OCI-LY3 (cell line): ENCODE results near the gene HUS1.

Experiments used
- H2AFZ ChIP-seq: fragments of 200-600, 300-600 bp; shearing (Covaris generic); 2 replicates; pipeline ENCODE4 v1.6.0; 2014; ENCODE audit warnings: antibody characterized with exemption, low read depth, low read length
- H3K27ac ChIP-seq: fragments of 200-600, 300-600 bp; sonication (generic); 2 replicates; pipeline ENCODE4 v1.5.1; 2014; ENCODE audit warnings: mild to moderate bottlenecking, low read length, moderate library complexity, mixed read lengths
- H3K27me3 ChIP-seq: fragments of 200-600, 300-600 bp; sonication (generic); 2 replicates; pipeline ENCODE4 v1.6.1; 2014; ENCODE audit warnings: low read depth, low read length, mixed read lengths
- H3K36me3 ChIP-seq: fragments of 200-600, 300-600 bp; sonication (generic); replicated peaks from 2 replicates; pipeline ENCODE3; 2014; ENCODE audit warnings: low read depth, low read length, mixed read lengths
- H3K4me1 ChIP-seq: fragments of 300-600, 200-600 bp; sonication (generic); 2 replicates; pipeline ENCODE4 v1.6.1; 2014; ENCODE audit warnings: low read length, mixed read lengths
- H3K4me2 ChIP-seq: fragments of 200-600, 300-600 bp; sonication (generic); 2 replicates; pipeline ENCODE4 v1.6.1; 2014; ENCODE audit warnings: low read length, mixed read lengths
- H3K4me3 ChIP-seq: fragments of 300-600, 200-600 bp; sonication (generic); 2 replicates; pipeline ENCODE4 v1.5.1; 2014; ENCODE audit warnings: antibody characterized with exemption, mild to moderate bottlenecking, low read length, moderate library complexity
- H3K79me2 ChIP-seq: fragments of 300-600, 200-600 bp; shearing (Covaris generic); 2 replicates; pipeline ENCODE4 v1.6.1; 2014; ENCODE audit warnings: mild to moderate bottlenecking, low read length, mixed read lengths
- H3K9ac ChIP-seq: fragments of 300-600, 200-600 bp; shearing (Covaris generic); 2 replicates; pipeline ENCODE4 v1.6.0; 2014; ENCODE audit warnings: mild to moderate bottlenecking, low read length, moderate library complexity
- H3K9me3 ChIP-seq: fragments of 200-600, 300-600 bp; shearing (Covaris generic); 2 replicates; pipeline ENCODE4 v1.6.1; 2014; ENCODE audit warnings: low read length, mixed read lengths; ENCODE audit not compliant: insufficient read depth
- H4K20me1 ChIP-seq: fragments of 200-600, 300-600 bp; sonication (generic); 2 replicates; pipeline ENCODE4 v1.6.1; 2016; ENCODE audit warnings: low read length, mixed read lengths; ENCODE audit not compliant: insufficient read depth
- CTCF ChIP-seq: fragments of 200-600, 300-600 bp; sonication (generic); IDR thresholded peaks from 2 replicates; pipeline ENCODE4 v1.5.1; 2014; ENCODE audit warnings: antibody characterized with exemption, low read length, low read depth
- EZH2phosphoT487 ChIP-seq: fragments of 200-600 bp; shearing (Covaris generic); IDR thresholded peaks from 2 replicates; pipeline ENCODE4 v1.6.1; 2018; ENCODE audit warnings: antibody characterized with exemption, mixed run types, low read depth

The HUS1 gene

GRCh38 chr7:47935336-47935735 lies 44.1 kb downstream of the HUS1 start:
- Histone ChIP-seq H3K9me3 (no peaks in the 10 kb centered on the region), H2AFZ (no peak overlapping the region), H3K27ac (no peak overlapping the region), H3K4me3 (no peak overlapping the region), H3K27me3 (peaks cover 77% of the 10 kb centered on the region), H3K9ac (no peak overlapping the region), H4K20me1 (peaks cover 6% of the 10 kb centered on the region; the same call in 1 of the 2 replicates), H3K4me1 (peaks cover 36% of the 10 kb centered on the region), H3K79me2 (no peaks in the 10 kb centered on the region), H3K36me3 (no peaks in the 10 kb centered on the region), H3K4me2 (no peak overlapping the region)
- TF ChIP-seq CTCF (no peak), EZH2phosphoT487 (no peak)

- Histone ChIP-seq H3K27ac (no peak overlapping the region), H3K27me3 (peaks cover 77% of the 10 kb centered on the region), H4K20me1 (peaks cover 6% of the 10 kb centered on the region; the same call in 1 of the 2 replicates), H3K4me1 (peaks cover 36% of the 10 kb centered on the region), H3K36me3 (no peaks in the 10 kb centered on the region), H3K9ac (no peak overlapping the region), H3K4me3 (no peak overlapping the region), H3K4me2 (no peak overlapping the region), H3K79me2 (no peaks in the 10 kb centered on the region), H3K9me3 (no peaks in the 10 kb centered on the region), H2AFZ (no peak overlapping the region)
- no peak for TF ChIP-seq EZH2phosphoT487
- TF ChIP-seq CTCF: no peak
Observed at GRCh38 chr7:47934831-47935230, 44.6 kb downstream of the HUS1 start.

GRCh38 chr7:47933215-47933614 lies 46.2 kb downstream of the HUS1 start:
- H3K9me3 ChIP-seq: no peaks in the 10 kb centered on the region
- H2AFZ ChIP-seq: no peak overlapping the region
- no peaks in the 10 kb centered on the region for H3K36me3 ChIP-seq
- peaks cover 79% of the 10 kb centered on the region for H3K27me3 ChIP-seq
- H3K4me3 ChIP-seq: no peak overlapping the region
- peaks cover 29% of the 10 kb centered on the region for H3K4me1 ChIP-seq
- H3K79me2 ChIP-seq: no peaks in the 10 kb centered on the region
- H3K9ac ChIP-seq: no peak overlapping the region
- H4K20me1 ChIP-seq: peaks cover 6% of the 10 kb centered on the region; the same call in 1 of the 2 replicates
- H3K4me2 ChIP-seq: no peak overlapping the region
- H3K27ac ChIP-seq: no peak overlapping the region
- no peak for TF ChIP-seq CTCF
- TF ChIP-seq EZH2phosphoT487: no peak

GRCh38 chr7:47932466-47933037 lies 46.9 kb downstream of the HUS1 start:
- H4K20me1 ChIP-seq: peaks cover 1% of the 10 kb centered on the region; the same call in 1 of the 2 replicates
- H3K36me3 ChIP-seq: no peaks in the 10 kb centered on the region
- no peak overlapping the region for H3K4me2 ChIP-seq
- no peaks in the 10 kb centered on the region for H3K79me2 ChIP-seq
- TF ChIP-seq EZH2phosphoT487 (no peak), CTCF (no peak)
- H3K4me3 ChIP-seq: no peak overlapping the region
- H3K27ac ChIP-seq: no peak overlapping the region
- no peaks in the 10 kb centered on the region for H3K9me3 ChIP-seq
- H3K9ac ChIP-seq: no peak overlapping the region
- no peak overlapping the region for H2AFZ ChIP-seq
- H3K4me1 ChIP-seq: peaks cover 22% of the 10 kb centered on the region
- peaks cover 86% of the 10 kb centered on the region for H3K27me3 ChIP-seq
